ENCODE measurements around the gene SPTBN4.
A peak's percentile ranks its signal among the peaks of the same experiment; 100 is the strongest.
"Not testable (repeated sequence)": the region's sequence is repeated elsewhere in the genome, so short reads cannot be mapped to it uniquely, and the experiment has no call there.

Gene SPTBN4

GRCh38 chr19:40589591-40590429 lies 123.0 kb downstream of the SPTBN4 start:
- DNase-seq: no peak

GRCh38 chr19:40590464-40591265 lies 123.9 kb downstream of the SPTBN4 start:
- DNase-seq: no peak

GRCh38 chr19:40591724-40592123 lies 124.9 kb downstream of the SPTBN4 start:
- not testable (repeated sequence) for DNase-seq

- no peak for DNase-seq
Observed at GRCh38 chr19:40592170-40592569, 125.4 kb downstream of the SPTBN4 start.

GRCh38 chr19:40594255-40594654 lies 127.5 kb downstream of the SPTBN4 start:
- DNase-seq: no peak

- no peak for DNase-seq
Observed at GRCh38 chr19:40594657-40595091, 127.9 kb downstream of the SPTBN4 start.

GRCh38 chr19:40596608-40597328 lies 130.0 kb downstream of the SPTBN4 start:
- peak; percentile 64 for DNase-seq

- DNase-seq: no peak
Observed at GRCh38 chr19:40597329-40597838, 130.6 kb downstream of the SPTBN4 start.

GRCh38 chr19:40598121-40598917 lies 131.5 kb downstream of the SPTBN4 start:
- DNase-seq: peak; percentile 79

GRCh38 chr19:40598918-40599307 lies 132.1 kb downstream of the SPTBN4 start:
- DNase-seq: no peak

- no peak for DNase-seq
Observed at GRCh38 chr19:40599331-40599901, 132.6 kb downstream of the SPTBN4 start.

- DNase-seq: no peak
Observed at GRCh38 chr19:40599902-40600569, 133.2 kb downstream of the SPTBN4 start.

GRCh38 chr19:40600570-40601133 lies 133.9 kb downstream of the SPTBN4 start:
- DNase-seq: no peak

GRCh38 chr19:40601134-40601974 lies 134.6 kb downstream of the SPTBN4 start, which contains the start of gene LTBP4:
TSS of gene LTBP4 (plus strand) at chr19:40601369. CDS start at chr19:40601388, 19 bp downstream.
- DNase-seq: no peak

- DNase-seq: no peak
Observed at GRCh38 chr19:40603071-40603388, 136.2 kb downstream of the SPTBN4 start.

GRCh38 chr19:40603389-40604170 lies 136.8 kb downstream of the SPTBN4 start:
- DNase-seq: peak; percentile 92

GRCh38 chr19:40604171-40604646 lies 137.4 kb downstream of the SPTBN4 start:
- DNase-seq: no peak

GRCh38 chr19:40604647-40605215 lies 137.9 kb downstream of the SPTBN4 start:
- no peak for DNase-seq
